A549 treated with CORT108297 at 1 μM for 4 hours (cell line): ENCODE data around the gene CFL2. TPM values are rescaled to one million over a fixed set of nuclear protein-coding genes. Genes with fewer than 3 reads are reported as not detected.

ENCODE experiments used
- total RNA-seq: library from RNA; stranded (reverse); fragments of 200-300 nt; extraction: Qiagen RNA extraction; gene quantifications from 5 replicates; pipeline ENCODE4 v1.2.3, GENCODE V29; 2022

Gene CFL2
- total RNA-seq = 105 to 112 TPM (median 109 TPM) in 5 replicates

GRCh38 chr14:34714320-34715126 is at the start of gene CFL2:
TSS of gene CFL2 (minus strand) at chr14:34714593. CDS start at chr14:34714540, 53 bp downstream.

Other genes starting within 250 kb of the CFL2 start
- 33.6 to 48.8 TPM (median 37.5 TPM) in 5 replicates for gene EAPP, start 174.9 kb downstream of the CFL2 start, total RNA-seq
- gene SNX6, start 84.4 kb downstream of the CFL2 start, total RNA-seq = 67.8 to 117 TPM (median 76.9 TPM) in 5 replicates
- 22.7 to 36.5 TPM (median 25.5 TPM) in 5 replicates for gene BAZ1A, start 160.8 kb upstream of the CFL2 start, total RNA-seq